ENCODE results near the gene BAZ2A.

BAZ2A gene

GRCh38 chr12:56593909-56594621, 36.1 kb downstream of the BAZ2A start:
- ChIA-PET CTCF (interaction anchor here (0.7 to 13.4 kb wide), 25 partner anchors 9 to 455 kb away, joined by 3 to 248 read pairs (median 4); partner anchors contain the start of genes BAZ2A and RBMS2), POLR2A (no interaction called here)
- TF ChIP-seq CTCF (IDR thresholded peaks at IDR 0.05; ENCODE audit: insufficient read depth, low read length, missing control alignments), result peak; percentile 89
- no peak overlapping the region for H3K4me3 ChIP-seq (ENCODE audit: low read depth, low read length)
- DNase-seq (ENCODE audit: low read depth, low spot score), result peak; percentile 46

- POLR2A ChIA-PET, result no interaction called here
- H3K4me3 ChIP-seq (ENCODE audit: low read depth, low read length), result no peak overlapping the region
- CTCF ChIA-PET, result interaction anchor here (1.7 to 13.4 kb wide), 10 partner anchors 10 to 85 kb away, joined by 4 to 248 read pairs (median 8); partner anchors contain the start of gene RBMS2
- TF ChIP-seq CTCF (IDR thresholded peaks at IDR 0.05; ENCODE audit: insufficient read depth, low read length, missing control alignments), result no peak
- DNase-seq (ENCODE audit: low read depth, low spot score), result no peak
These were observed 38.2 kb downstream of the BAZ2A start for GRCh38 chr12:56591961-56592360.

- no peak for DNase-seq (ENCODE audit: low read depth, low spot score)
- ChIA-PET POLR2A (no interaction called here), CTCF (interaction anchor here (1.5 to 13.4 kb wide), 12 partner anchors 10 to 89 kb away, joined by 4 to 248 read pairs (median 6); partner anchors contain the start of gene RBMS2)
- no peak overlapping the region for H3K4me3 ChIP-seq (ENCODE audit: low read depth, low read length)
- TF ChIP-seq CTCF (IDR thresholded peaks at IDR 0.05; ENCODE audit: insufficient read depth, low read length, missing control alignments), result no peak
These were observed 39.0 kb downstream of the BAZ2A start for GRCh38 chr12:56591126-56591525.

- no peak overlapping the region for H3K4me3 ChIP-seq (ENCODE audit: low read depth, low read length)
- ChIA-PET CTCF (interaction anchor here (1.4 to 13.4 kb wide), 14 partner anchors 9 to 95 kb away, joined by 4 to 248 read pairs (median 6); partner anchors contain the start of gene RBMS2), POLR2A (no interaction called here)
- TF ChIP-seq CTCF (IDR thresholded peaks at IDR 0.05; ENCODE audit: insufficient read depth, low read length, missing control alignments), result peak; percentile 41
- no peak for DNase-seq (ENCODE audit: low read depth, low spot score)
These were observed 39.8 kb downstream of the BAZ2A start for GRCh38 chr12:56590237-56590830.

GRCh38 chr12:56589783-56590182, 40.3 kb downstream of the BAZ2A start:
- POLR2A ChIA-PET, result interaction anchor here (0.6 kb wide), 1 partner anchor 16 kb away, joined by 3 read pairs; no protein-coding TSS in a partner anchor
- no peak for DNase-seq (ENCODE audit: low read depth, low spot score)
- CTCF ChIA-PET, result interaction anchor here (1.2 to 13.4 kb wide), 11 partner anchors 9 to 94 kb away, joined by 3 to 248 read pairs (median 9); no protein-coding TSS in a partner anchor
- no peak for TF ChIP-seq CTCF (IDR thresholded peaks at IDR 0.05; ENCODE audit: insufficient read depth, low read length, missing control alignments)
- no peak overlapping the region for H3K4me3 ChIP-seq (ENCODE audit: low read depth, low read length)

GRCh38 chr12:56585098-56585497, 45.0 kb downstream of the BAZ2A start:
- POLR2A ChIA-PET, result no interaction called here
- no peak for DNase-seq (ENCODE audit: low read depth, low spot score)
- CTCF ChIA-PET, result interaction anchor here (1.3 to 13.4 kb wide), 6 partner anchors 8 to 71 kb away, joined by 3 to 248 read pairs (median 6); no protein-coding TSS in a partner anchor
- no peak for TF ChIP-seq CTCF (IDR thresholded peaks at IDR 0.05; ENCODE audit: insufficient read depth, low read length, missing control alignments)
- H3K4me3 ChIP-seq (ENCODE audit: low read depth, low read length), result no peak overlapping the region

Measured in AG04449 (cell line).